Measurements from ENCODE around the gene NAA20.

GRCh38 chr20:20000211-20000968 is 16.8 kb upstream of the NAA20 start:
- no peak for TF ChIP-seq EZH2 (IDR thresholded peaks at IDR 0.05; ENCODE audit: borderline replicate concordance, insufficient read depth, low read depth, low read length, poor library complexity, severe bottlenecking)
- no peak for TF ChIP-seq CTCF (IDR thresholded peaks at IDR 0.05)
